K562 (cell line): ENCODE measurements around the gene MAP4K5. TPM values are rescaled to one million over a fixed set of nuclear protein-coding genes. Genes with fewer than 3 reads are reported as not detected.

Experiments
- ESRRB ChIP-seq: fragments of 250-450 bp; sonication (Bioruptor Pico); IDR thresholded peaks from 2 replicates; pipeline ENCODE4 v1.5.0; 2020; ENCODE audit warnings: mild to moderate bottlenecking, moderate library complexity, borderline replicate concordance
- RBM22 ChIP-seq: fragments of 200-400 bp; formaldehyde crosslinking; IDR thresholded peaks from 2 replicates; pipeline ENCODE4 v1.6.1; 2018; ENCODE audit warnings: low read length, low read depth; ENCODE audit not compliant: poor library complexity, severe bottlenecking
- ZKSCAN8 ChIP-seq: fragments of 200-800 bp; sonication (Bioruptor generic); IDR thresholded peaks from 2 replicates; pipeline ENCODE4 v1.6.1; 2016; ENCODE audit warnings: missing genetic modification characterization, missing compliant biosample characterization
- ZNF584 ChIP-seq: fragments of 200-800 bp; sonication (Bioruptor generic); IDR thresholded peaks from 2 replicates; pipeline ENCODE4 v1.6.1; 2016; ENCODE audit warnings: low read depth, mild to moderate bottlenecking, missing genetic modification characterization, missing compliant biosample characterization
- polyA plus RNA-seq, 8 experiments: library from polyadenylated mRNA; depleted of rRNA in 4 of 8; stranded (reverse) in 5 of 8; unstranded in 3 of 8; fragments of >200 nt; fragmentation: Nextera tagmentation in 2 of 8; fragmentation: Illumina TruSeq in 1 of 8; extraction: Ambion mirVana in 2 of 8; extraction: Trizol in 1 of 8; gene quantifications; 2 replicates each; pipeline versions ENCODE4 v1.2.1 to v1.2.3, GENCODE V29; 2011 to 2014; ENCODE audit warnings: inconsistent platforms in 1 of 8, missing spikeins in 1 of 8
- total RNA-seq, 7 experiments: library from RNA; depleted of rRNA in 6 of 7; stranded (reverse); fragments of >200 nt in 6 of 7; fragmentation: Illumina TruSeq in 2 of 7; extraction: Trizol in 2 of 7; gene quantifications; 2 replicates each; pipeline versions ENCODE4 v1.2.1 to v1.2.3, GENCODE V29; 2011 to 2021; ENCODE audit warnings: low replicate concordance in 1 of 7
- TF ChIP-seq, protein P1 (sequence below): fragments of 450-650 bp; IDR thresholded peaks from 2 replicates; pipeline ENCODE4 v1.6.1; 2016; ENCODE audit warnings: borderline replicate concordance
- TF ChIP-seq, protein P2 (sequence below): fragments of 450-650 bp; formaldehyde crosslinking; IDR thresholded peaks from 2 replicates; pipeline ENCODE4 v1.4.0; 2020; ENCODE audit warnings: mild to moderate bottlenecking
- TF ChIP-seq, protein P3 (sequence below): fragments of 250-450 bp; sonication (Bioruptor Pico); IDR thresholded peaks from 2 replicates; pipeline ENCODE4 v1.8.0; 2021; ENCODE audit warnings: borderline replicate concordance, mild to moderate bottlenecking, moderate library complexity; ENCODE audit not compliant: poor library complexity, severe bottlenecking

Gene MAP4K5
- total and polyA plus RNA-seq, 9 of the 15 experiments (the other 6 are each of a cell fraction or from before 2014, with no cell fraction given) = 5.9 to 29.4 (median 18.0) TPM

DNA sequence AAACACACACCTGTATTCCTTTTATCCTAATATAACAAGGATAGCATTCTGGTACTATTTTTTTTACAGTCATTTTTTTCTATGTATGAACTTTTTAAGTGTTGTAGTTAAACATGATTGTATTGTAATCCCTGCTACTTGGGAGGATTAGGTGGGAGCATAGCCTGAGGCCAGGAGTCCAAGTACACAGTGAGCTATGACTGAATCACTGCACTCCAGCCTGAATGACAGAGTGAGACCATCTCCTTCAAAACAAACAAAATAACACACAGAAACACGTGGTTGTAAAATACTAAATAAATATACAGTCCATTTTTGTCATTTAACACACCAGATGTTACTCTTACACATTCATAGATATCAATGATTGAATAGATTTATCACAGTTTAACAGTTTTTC, 56.9 kb downstream of the MAP4K5 start (continued):
- TF ChIP-seq, protein P1, sequence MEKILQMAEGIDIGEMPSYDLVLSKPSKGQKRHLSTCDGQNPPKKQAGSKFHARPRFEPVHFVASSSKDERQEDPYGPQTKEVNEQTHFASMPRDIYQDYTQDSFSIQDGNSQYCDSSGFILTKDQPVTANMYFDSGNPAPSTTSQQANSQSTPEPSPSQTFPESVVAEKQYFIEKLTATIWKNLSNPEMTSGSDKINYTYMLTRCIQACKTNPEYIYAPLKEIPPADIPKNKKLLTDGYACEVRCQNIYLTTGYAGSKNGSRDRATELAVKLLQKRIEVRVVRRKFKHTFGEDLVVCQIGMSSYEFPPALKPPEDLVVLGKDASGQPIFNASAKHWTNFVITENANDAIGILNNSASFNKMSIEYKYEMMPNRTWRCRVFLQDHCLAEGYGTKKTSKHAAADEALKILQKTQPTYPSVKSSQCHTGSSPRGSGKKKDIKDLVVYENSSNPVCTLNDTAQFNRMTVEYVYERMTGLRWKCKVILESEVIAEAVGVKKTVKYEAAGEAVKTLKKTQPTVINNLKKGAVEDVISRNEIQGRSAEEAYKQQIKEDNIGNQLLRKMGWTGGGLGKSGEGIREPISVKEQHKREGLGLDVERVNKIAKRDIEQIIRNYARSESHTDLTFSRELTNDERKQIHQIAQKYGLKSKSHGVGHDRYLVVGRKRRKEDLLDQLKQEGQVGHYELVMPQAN = no peak
- TF ChIP-seq ZKSCAN8 (no peak), RBM22 (no peak), ZNF584 (CRISPR knock-in tag) (no peak), ESRRB (CRISPR knock-in tag) (no peak)
- TF ChIP-seq, protein P2, sequence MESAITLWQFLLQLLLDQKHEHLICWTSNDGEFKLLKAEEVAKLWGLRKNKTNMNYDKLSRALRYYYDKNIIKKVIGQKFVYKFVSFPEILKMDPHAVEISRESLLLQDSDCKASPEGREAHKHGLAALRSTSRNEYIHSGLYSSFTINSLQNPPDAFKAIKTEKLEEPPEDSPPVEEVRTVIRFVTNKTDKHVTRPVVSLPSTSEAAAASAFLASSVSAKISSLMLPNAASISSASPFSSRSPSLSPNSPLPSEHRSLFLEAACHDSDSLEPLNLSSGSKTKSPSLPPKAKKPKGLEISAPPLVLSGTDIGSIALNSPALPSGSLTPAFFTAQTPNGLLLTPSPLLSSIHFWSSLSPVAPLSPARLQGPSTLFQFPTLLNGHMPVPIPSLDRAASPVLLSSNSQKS (CRISPR knock-in tag) = no peak
- TF ChIP-seq, protein P3, sequence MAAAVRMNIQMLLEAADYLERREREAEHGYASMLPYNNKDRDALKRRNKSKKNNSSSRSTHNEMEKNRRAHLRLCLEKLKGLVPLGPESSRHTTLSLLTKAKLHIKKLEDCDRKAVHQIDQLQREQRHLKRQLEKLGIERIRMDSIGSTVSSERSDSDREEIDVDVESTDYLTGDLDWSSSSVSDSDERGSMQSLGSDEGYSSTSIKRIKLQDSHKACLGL (CRISPR knock-in tag) = no peak
